COLO668 (cell line): ENCODE results near the gene POGK.
"Not testable (repeated sequence)": the region's sequence is repeated elsewhere in the genome, so short reads cannot be mapped to it uniquely, and the experiment has no call there.

Source experiments
- DNase-seq: peaks from one replicate; lab custom pipeline; 2025; ENCODE audit not compliant: unreplicated experiment; lab: John Stamatoyannopoulos, UW

The POGK gene

DNA sequence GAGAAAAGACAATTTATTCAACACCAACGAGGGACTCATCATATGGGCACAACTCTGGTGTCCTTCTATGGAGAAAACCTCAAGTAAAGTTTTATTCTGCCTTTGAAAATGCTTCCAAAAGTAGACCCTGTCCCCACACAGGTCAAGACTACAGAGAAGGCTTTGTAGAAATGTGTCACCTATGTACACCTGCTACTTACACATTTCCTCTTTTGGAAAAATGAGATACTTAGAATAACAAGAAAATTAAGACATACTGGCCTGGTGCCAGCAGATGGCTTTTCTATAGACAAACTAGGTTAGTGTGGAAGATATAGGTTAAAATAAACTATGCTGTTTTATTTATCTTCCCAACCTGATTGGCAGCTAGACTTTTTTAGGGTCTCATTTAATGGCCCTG is 13.6 kb downstream of the POGK start:
- DNase-seq: no peak

DNA sequence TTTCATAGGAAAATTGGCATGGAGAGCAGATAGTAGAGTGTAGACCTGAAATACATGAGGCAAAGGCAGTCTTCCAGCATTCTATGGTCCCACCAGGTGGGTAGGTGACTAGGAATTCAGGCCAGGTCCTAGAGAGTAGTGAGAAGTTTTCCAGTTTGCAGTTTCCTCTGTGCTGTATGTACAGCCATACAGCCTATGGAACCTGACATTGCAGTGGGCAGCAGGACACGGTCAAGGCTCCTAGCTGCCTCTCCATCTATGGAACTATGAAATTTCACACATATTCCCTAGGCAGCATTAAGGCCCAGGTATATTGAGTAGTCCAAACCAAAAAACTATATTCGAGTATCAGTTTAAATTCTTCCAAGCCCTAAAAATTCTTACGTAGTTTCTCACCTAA is 16.3 kb downstream of the POGK start:
- DNase-seq: no peak

GRCh38 chr1:166857995-166858394 is 18.7 kb downstream of the POGK start:
- no peak for DNase-seq

DNA sequence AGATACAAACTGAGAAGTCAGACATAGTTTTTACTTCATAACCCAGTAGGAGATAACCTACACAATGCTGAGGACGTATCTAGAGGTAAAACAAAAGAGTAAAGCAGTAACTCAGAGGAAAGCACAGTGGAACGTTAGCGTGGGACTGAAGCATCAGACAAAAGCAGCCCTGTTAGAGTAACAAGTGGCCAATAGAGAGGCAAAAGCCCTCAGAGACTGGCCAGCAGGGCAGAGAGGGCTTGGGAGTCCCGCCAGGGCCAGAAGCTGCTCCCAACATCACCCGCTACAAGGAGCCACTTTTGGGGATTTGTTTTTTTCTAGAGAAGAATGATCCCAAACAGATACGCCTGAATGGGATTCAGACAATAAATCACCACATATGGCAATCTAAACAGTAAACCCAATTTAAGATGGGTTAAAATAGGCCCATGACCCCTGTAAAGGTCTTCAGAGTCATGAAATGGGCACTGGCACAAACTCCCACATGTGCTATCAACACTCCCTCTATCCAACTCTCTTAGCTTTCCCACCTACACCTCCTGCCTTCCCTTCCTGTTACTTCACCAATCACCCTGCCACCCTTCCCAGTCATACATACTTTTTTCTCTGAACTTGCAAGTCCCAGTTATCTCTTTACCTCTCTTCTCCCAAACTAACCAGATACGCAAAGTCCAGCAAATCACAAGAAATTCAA is 19.6 kb downstream of the POGK start:
- no peak for DNase-seq

DNA sequence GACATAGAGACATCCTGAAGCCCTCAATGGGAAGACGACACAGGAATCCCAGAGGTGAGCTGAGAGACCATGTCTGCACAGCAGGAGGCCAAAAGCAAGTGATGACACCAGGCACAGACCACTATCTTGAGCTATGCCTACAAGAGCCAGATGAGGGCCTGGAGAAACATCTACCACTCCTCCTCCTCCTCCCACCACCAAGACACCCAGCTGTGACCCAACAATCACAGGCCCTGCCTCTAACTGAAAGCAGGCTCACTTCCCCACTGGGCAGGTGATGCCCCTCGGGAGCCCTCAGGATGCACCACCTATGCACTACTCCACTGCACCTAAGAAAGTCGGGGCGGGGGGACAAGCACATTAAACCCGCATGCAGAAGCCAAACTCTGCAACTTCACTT is 20.3 kb downstream of the POGK start:
- DNase-seq: no peak

DNA sequence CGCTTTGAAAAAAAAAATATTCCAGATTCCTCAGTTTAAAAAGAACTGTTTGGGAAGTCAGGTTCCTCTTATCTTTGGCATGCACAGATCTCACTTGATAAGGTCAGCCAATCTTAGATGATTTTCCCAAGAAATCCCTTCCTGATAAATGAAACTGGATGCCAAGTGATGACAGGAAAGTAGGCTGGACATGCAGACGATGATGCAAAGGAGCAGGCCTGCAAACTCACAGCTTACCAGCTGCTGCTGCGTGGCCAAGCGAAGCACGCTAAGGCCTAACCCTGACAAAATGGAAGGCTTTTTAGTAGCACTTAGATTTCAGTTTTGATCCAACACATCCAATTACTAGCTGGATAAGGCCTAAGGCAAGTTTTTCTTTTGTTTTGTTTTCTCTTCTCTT is 26.7 kb downstream of the POGK start:
- no peak for DNase-seq

GRCh38 chr1:166868639-166869038 is 29.4 kb downstream of the POGK start:
- no peak for DNase-seq

DNA sequence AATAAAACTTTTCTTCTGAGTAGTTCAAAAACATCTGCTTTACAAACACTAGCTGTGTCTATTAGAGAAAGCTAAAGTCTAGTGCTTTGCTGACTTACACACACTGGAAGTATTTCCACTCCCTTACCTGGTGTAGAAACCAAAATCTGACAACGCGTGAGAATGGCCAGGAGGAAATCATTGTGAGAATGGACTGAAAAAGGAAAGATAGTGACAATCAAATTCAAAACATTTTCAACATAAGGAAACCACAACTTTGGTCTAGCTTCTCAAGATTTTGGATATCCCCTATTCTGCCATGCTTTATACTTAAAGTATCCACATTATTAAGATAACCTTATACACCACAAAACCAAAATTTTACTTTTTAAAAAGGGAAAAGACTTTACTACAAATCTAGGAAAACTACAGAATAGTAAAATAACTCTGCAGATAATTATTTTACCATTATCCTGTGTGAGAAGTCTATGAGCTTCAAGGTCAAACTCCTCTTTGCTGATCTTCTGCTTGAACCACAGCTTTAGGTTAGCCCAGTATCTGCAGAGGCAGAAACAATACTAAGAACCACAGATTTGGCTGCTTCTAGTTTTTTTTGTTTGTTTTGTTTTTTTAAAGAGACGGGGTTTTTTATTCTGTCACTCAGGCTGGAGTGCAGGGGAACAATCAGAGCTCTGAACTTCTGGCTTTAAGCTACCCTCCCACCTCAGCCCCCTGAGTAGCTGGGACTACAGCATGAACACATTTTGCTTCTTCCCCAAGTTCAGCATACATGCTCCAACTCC is 30.2 kb downstream of the POGK start:
- no peak for DNase-seq

DNA sequence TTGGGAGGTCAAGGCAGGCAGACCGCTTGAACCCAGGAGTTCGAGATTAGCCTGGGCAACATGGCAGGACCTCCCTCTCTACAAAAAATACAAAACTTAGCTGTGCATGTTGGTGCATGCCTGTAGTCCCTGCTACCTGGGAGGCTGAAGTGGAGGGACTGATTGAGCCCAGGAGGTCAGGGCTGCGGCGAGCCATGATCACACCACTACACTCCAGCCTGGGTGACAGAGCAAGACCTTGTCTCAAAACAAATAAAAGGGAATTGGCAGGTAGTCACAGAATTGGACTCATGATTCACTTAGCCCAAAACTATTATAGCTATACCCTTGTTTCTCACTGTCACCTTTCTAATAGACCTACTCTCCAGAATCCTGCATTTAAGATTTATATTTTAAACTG is 31.3 kb downstream of the POGK start:
- DNase-seq: no peak

DNA sequence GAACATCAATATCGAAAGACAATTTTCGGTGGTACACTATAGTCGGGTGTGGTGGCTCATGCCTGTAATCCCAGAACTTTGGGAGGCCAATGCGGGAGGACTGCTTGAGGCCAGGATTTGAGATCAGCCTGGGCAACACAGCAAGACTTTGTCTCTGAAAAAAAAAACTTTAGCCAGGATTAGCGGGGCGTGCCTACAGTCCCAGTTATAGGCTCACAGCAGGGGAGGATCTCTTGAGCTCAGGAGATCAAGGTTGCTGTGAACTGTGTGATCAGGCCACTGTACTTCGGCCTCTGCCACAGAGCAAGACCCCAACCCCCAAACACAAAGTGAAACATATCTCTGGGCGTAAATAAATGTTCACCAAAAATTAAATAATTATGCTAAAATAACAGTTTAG is 35.2 kb downstream of the POGK start:
- DNase-seq: no peak

- DNase-seq: no peak
Measured at GRCh38 chr1:166875302-166875733, 36.0 kb downstream of the POGK start.

GRCh38 chr1:166875734-166876539 is 36.7 kb downstream of the POGK start, which contains the start of gene TADA1:
Gene TADA1, minus strand, starts transcription at chr1:166876264. Its CDS starts 31 bp downstream, at chr1:166876233.
- peak; percentile 99 for DNase-seq

DNA sequence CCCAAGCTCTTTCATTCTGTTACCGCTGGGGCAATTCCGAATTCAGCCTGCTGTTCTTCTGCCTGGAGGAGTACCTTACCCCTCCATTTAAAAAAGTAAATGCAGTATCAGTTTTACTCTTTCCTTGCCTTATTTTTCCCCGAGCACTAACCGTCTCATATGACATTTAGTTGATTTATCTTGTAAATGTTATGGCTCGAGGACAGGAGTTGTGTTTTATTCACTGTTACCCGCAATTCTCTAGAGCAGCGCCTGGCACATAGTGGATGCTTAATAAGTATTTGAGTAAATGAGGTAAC is 37.2 kb downstream of the POGK start:
- DNase-seq: no peak

GRCh38 chr1:166878173-166878917 is 39.1 kb downstream of the POGK start:
- not testable (repeated sequence) for DNase-seq

GRCh38 chr1:166882893-166883292 is 43.6 kb downstream of the POGK start:
- no peak for DNase-seq

DNA sequence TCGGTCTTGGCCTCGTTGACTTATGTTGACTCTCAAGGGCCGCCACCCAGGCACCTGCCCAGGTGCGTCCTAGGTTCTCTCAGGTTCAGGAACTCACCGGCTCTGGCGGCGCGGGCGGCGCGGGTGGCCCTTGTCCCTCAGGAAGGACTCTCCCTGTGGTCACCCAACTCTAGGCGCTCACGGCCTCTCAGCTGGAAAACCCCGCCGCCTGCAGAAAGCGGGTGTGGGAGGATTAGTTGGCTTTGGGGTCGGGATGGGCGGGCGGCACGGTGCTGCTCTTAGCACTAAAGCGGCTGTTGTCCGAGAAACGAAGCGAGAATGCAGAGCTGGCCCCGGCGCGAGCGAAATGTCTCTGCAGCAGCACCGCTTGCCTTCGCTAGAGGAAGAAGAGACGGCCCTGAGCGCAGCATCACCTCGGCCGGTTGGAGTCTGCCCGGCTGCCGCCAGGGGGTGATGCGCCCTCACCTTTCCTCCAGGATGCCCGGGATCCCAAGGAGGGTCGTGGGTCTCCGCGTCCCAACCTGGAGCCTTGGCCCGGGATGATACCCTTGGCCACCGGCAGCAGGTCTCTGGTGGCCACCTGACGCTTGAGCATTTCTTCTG is 44.9 kb downstream of the POGK start:
- DNase-seq: peak; percentile 74

DNA sequence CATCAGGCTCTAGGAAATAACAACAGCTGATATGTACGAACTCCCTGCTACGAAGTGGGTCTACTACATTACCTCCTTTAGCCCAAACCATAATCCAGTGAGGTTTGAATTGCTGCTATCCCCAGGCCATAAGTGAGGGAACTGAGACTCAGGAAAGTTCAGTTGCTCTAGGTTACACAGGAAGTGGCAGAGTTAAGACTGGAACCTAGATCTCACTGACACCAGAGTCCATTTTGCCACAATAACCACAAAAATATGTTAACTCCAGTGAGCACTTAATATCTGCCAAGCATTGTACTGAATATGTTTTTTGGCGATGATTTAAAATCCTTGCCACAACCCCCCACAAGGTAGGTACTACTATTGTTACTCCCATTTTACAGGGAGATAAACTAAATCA is 45.7 kb downstream of the POGK start:
- no peak for DNase-seq

- DNase-seq: no peak
Measured at GRCh38 chr1:166888373-166889111, 49.3 kb downstream of the POGK start.

- DNase-seq: no peak
Measured at GRCh38 chr1:166889776-166890175, 50.5 kb downstream of the POGK start.

DNA sequence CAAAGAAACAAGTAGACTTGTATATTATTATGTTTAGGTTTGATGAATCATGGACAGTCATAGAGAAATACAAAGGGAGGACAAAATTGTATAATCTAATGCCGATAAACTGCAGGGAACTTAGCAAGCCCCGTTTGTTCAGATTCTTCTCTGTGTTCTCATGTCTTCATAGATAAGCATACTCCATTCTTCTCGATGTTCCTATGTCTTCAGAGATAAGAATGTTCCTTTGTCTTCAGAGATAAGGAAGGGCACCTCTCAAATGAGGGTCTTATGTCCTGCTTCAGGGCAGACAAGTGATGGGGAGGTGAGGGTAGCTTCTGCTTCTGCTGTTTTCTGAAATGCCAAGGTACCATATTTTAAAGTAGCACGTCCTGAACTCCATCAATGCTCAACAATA is 56.5 kb downstream of the POGK start:
- no peak for DNase-seq
